GM19043 (cell line): ENCODE results near the gene RAB10.

ENCODE experiments used
- ATAC-seq: cut with Tn5 transposase; IDR thresholded peaks from one replicate; pipeline ENCODE4 v1.9.1; 2021; ENCODE audit warnings: low read depth; ENCODE audit not compliant: unreplicated experiment

RAB10 gene

DNA sequence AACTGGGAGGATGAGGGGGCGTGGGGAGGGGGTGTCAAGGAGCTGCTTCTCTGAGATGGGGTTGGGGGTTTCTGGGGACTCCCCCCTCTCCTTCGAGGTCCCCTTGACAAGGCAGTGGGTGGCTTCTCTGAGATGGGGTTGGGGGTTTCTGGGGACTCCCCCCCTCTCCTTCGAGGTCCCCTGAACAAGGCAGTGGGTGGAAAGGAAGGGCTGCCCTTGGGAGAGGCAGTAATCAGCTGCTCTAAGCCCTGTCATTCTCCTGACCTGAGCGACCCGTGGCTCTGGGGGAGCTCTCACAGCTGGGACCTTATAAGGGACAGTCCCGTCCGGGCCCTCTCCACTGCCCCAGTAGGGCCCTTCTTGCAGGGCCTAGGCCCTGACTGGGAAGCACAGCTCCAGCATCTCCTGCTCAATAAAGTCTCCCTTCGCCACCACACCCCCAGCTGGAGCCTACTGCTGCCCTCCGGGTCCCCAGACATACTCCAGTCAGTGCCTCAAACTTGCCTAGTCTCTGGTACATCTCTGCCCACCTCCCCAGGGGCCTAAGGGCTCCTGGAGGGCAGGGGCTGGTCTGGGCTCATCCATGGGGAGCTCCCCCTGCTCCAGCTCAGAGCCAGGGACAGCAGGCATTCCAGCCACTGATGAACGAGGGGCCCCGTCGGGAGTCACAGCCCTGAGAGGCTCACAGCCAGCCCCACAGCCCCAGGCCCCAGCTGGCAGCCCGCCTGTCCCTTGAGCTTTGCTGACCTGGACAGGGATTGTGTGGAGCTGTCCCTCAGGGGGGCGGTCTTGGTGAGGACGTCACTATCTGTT is 141.8 kb downstream of the RAB10 start:
- ATAC-seq = no peak

DNA sequence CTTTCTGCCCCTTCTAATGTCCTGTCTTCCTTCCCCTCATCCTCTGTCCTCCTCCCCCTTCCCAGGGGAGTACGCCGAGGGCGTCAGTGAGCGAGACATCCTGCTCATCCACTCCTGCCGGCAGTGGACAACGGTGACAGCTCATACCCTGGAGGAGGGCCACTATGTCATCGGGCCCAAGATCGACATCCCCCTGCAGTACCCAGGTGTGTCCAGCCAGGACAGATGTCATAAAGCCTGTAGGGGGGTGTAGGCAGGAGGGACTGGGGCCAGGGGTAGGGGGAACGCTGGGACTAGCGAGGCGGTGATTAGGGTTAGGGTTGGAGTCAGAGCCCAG is 142.4 kb downstream of the RAB10 start:
- ATAC-seq = no peak

DNA sequence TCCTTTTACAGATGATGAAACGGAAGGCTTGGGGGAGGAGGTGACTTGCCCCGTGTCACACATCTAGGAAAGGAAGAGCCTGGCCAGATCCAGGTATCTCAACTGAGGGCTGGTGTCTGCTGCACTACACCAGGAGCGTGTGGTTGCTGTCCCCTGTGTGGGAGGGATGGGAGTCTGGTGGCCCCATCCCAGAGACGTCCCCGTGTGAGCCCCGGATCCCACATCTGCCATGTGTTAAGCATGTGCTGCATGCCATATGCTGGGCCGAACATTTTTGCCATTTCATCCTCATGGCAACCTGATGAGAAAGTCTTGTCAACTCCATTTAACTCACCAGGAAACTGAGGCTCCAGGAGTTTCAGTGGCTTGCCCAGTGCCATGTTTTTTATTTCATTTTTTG is 143.2 kb downstream of the RAB10 start:
- ATAC-seq = no peak

DNA sequence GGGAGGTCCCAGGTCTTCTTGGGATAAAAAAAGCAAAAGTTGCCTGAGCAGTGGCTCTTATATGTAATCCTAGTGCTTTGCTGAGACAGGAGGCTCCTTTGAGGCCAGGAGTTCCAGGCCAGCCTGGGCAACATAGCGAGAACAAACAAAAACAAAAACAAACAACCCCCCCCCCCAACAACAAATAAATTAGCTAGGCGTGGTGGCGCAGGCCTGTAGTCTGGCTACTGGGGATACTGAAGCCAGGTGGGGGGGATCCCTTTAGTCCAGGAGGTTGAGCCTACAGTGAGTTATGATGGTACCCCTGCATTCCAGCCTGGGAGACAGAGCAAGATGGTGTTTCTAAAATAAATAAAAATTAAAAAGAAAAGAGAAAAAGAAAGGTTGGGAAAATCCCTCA is 144.4 kb downstream of the RAB10 start:
- ATAC-seq = no peak

DNA sequence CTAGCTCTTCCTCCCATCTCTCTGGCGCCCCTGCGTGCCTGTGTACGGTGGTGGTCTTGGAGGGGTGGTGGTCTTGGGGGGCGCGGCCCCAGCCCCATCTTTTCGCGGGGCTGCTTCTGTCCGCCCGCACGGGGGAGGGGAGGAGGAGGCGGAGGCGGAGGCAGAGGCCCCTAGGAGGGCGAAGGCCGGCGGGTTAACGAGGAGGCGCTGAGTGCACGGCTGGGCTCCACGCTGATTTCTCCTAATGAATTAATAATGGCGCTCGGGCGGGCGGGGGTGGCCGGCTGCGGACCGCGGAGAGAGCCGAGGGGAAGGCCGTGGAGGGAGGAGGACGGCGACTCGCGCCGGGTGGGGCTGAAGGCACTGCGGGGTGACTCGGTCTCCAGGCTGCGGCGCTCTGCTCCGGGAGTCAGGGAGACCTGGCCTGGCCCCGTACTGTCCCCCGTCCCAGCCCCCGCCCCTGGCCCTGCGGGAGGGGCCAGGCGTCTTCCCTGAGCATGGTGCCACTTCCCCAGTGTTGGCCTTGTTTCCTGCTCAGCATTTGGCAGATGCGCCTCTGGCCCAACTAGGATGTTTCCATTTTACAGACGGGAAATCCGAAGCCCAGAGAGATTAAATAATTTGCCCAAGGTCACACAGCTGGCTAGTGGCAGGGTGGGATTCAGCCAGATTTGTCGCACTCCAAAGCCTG is 145.0 kb downstream of the RAB10 start:
- ATAC-seq = no peak

DNA sequence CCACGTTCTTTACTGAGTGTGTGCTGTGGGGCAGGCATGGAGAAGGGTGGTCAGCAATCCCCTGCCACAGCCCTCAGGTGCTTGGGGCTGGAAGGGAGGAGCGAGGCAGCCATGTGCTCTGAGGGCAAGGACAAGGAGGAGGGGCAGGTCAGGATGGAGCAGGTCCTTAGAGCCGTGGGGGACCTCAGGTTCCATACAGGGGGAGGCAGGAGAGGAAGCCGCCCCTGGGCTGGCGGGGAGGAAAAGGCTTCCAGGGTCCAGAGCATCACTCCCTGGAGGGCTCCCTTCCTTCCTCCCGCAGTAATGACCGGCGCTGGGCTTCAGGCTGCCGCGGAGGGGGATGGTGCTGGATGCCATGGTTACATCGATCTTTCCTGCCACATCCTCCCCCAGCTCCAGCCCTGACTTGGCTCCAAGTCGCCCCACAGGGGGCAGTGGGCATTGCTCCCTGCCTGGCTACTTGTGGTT is 145.6 kb downstream of the RAB10 start:
- ATAC-seq = no peak

DNA sequence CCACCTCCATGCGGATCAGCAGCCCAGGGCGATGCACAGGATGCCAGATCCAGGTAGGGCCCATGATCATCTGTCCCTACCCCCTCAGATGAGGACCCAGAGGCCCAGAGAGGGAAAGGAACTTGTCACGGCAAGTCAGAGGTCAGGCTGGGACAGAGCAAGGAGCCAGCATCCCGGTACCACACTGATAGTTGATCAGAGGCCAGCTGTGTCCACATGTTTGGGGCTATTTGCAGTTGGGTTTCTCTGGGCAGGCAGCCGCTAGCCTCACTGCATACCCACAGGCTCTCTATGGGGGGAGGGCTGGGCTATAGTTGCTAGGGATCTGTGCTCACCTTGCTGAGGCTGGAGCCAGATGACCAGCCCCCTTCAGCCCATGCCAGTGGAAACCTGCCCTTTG is 148.6 kb downstream of the RAB10 start:
- no peak for ATAC-seq

DNA sequence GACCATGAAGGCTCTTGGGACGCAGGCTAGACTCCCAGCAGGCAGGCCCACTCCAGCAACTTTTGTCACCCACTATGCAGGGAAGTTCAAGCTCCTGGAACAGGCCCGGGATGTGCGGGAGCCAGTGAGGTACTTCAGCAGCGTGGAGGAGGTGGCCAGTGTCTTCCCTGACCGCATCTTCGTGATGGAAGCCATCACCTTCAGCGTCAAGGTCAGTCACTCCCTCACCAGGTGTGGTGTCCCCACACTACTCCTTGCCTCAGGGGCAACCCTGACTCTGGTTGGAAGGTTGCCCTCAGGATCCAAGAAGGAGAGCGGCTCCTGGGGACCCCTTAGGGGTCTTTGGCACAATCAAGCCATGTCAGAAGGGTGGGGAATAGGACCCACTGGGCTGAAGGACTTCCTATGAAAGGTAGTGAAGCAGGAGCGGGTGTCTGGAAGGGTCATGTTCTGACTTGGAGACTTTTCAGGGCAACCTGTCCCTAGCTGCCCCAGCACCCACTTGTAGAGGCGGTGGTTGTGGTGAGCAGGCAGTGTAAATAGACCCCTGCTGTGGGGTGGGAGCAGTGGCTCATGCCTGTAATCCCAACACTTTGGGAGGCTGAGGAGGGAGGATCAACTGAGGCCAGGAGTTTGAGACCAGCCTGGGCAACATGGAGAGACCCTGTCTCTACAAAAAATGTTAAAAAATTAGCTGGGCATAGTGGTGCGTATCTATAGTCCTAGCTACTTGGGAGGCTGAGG is 149.2 kb downstream of the RAB10 start:
- ATAC-seq = no peak

DNA sequence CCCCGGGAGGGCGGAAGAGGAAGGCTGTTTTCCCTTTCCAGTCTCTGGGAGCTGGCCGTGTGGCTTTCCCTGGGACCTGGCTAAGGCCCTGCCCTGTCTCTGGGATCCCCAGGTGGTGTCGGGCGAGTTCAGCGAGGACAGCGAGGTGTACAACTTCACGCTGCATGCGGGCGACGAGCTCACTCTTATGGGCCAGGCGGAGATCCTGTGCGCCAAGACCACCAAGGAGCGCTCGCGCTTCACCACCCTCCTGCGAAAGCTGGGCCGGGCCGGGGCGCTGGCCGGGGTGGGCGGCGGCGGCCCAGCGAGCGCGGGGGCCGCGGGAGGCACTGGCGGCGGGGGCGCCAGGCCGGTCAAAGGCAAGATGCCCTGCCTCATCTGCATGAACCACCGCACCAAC is 150.2 kb downstream of the RAB10 start:
- ATAC-seq = no peak

DNA sequence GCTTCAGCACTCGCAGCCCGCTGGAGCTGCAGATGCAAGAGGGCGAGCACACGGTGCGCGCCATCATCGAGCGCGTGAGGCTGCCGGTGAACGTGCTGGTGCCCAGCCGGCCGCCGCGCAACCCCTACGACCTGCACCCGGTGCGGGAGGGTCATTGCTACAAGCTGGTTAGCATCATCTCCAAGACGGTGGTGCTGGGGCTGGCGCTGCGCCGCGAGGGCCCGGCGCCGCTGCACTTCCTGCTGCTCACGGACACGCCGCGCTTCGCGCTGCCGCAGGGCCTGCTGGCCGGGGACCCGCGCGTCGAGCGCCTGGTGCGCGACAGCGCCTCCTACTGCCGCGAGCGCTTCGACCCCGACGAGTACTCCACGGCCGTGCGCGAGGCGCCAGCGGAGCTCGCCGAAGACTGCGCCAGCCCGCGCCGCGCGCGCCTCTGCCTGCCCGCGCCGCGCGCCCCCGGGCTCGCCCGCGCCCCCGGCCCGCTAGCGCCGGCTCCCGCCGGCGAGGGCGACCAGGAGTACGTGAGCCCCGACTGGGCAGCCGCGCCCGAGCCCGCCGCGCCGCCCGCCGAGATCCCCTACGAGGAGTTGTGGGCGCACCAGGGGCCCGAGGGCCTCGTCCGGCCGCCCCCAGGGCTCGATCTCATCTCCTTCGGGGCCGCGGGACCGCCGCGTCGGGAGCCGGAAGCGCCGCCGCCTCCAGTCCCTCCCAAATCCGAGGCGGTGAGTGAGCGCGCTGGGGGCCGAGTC is 150.8 kb downstream of the RAB10 start:
- peak; percentile 84 for ATAC-seq

DNA sequence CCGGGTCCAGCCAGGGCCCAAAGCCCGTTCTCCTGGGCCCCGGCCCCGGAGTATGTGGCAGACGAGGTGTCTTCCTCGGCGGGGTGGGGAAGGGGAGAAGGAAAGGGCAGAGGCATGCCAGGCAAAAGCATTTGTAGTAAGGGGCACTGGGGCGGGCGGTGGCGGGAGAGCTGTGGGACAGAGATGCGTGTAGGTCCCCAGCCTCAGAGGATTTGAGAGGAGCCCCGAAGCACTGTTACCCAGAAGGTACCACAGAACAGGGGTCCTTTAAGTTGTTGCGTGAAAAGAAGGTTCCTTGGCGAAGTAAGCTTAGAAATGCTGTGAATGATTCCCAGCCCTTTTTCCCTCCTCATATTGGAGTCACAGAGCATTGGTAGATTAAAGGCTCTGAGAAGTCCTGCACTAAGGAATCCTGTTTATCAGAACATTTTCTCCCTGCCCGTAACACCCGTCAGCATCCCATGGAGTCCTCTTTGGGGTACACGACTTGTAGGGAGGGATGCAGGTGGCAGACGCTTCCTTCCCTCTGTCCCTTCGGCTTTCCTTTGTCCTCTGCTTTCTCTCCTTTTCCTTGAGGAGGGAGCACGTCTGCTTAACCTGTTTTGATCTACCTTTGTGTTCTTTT is 151.5 kb downstream of the RAB10 start:
- no peak for ATAC-seq

DNA sequence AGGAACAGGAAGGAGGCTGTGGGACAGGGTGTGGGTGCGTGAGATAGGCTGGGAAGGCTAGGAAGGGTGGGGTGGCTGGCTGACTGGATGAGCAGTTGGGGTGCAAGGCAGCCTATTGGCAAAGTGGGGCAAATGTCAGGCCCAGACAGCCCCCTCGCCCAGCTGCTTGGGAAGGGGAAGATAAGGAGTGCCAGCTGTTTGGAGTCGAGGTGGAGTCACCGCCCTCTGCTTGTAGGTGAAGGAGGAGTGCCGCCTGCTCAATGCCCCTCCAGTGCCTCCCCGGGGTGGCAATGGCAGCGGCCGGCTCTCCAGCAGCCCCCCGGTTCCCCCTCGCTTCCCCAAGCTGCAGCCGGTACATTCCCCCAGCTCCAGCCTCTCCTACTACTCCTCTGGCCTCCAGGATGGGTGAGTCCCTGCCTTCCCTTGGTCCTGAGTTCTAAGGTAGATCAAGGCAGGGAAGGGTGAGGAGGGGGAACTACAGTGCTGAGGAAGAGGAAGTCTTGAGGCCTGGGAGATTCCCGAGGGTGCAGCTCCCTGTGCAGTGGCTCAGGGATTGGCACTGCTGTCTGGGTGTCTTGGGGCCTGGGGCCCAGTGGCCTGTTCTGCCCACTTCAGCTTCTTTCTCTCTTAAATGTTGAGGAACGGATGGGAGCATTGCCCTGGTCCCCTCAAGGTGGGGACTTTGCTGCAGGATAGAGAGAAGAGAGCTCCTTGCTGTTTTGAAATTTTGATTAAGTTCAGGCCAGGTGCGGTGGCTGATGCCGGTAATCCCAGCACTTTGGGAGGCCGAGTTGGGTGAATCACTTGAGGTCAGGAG is 152.3 kb downstream of the RAB10 start:
- no peak for ATAC-seq
